Measurements from ENCODE around the gene TMEM212. TPM values are rescaled to one million over a fixed set of nuclear protein-coding genes. Genes with fewer than 3 reads are reported as not detected.

Gene TMEM212
- total and polyA plus RNA-seq, 9 of the 15 experiments (the other 6 are each of a cell fraction or from before 2014, with no cell fraction given), result not detected

DNA sequence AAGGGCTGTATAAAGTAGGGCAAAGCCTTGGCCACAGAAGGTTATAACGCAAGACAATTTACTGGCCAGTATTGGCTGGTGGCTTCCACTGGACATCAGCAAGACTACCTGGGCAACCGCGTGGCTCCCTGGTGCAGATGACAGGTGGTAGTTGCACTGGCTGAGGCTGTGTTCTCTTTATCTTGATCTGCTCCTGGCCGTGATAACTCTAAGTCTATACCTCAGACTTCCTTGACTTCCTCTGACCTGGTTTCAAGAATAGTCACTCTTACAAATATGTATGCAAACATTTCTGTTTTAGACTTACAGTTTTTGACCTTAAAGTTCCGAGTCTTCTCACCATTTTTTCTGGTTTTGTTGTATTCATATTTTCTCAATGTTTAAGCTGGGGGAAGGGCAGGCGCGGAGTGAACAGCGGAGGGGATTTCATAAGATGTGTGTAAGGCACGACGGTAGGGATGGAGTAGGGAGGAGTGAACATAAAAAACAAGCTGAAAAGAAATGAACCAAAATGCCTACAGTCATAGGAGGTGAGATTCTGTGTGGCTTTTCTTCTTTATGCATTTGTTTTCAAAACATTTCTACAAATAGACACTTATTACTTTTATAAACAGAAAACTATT lies 15.2 kb upstream of the TMEM212 start:
- 37% methylated on average over 10 of the region's 10 CpGs for WGBS (ENCODE audit: insufficient coverage, low coverage, missing lambda C conversion rate)
- BruUV-seq (replicated peaks), result no TSS peak
- no peak for FAIRE-seq
- Histone ChIP-seq H3K9ac (ENCODE audit: insufficient read depth in 1 of 2, low read depth in 2 of 2, low read length in 2 of 2) (no peak overlapping the region), H4K20me1 (replicated peaks; ENCODE audit: control insufficient read depth, insufficient read depth, low read length) (no peaks in the 10 kb centered on the region), H3K9me1 (ENCODE audit: control insufficient read depth, insufficient read depth, low read length) (no peaks in the 10 kb centered on the region), H3K36me3 (ENCODE audit: control insufficient read depth, insufficient read depth, low read length) (no peaks in the 10 kb centered on the region), H3K27me3 (ENCODE audit: control insufficient read depth in 2 of 2, insufficient read depth in 2 of 2, low read length in 2 of 2) (no peaks in the 10 kb centered on the region), H3K27ac (ENCODE audit: extremely low read depth, low read depth, low read length) (no peak overlapping the region), H2AFZ (ENCODE audit: low read depth, low read length) (no peak overlapping the region), H3K4me3 (no peak overlapping the region), H3K4me2 (ENCODE audit: insufficient read depth, low read length) (no peak overlapping the region), H3K79me2 (ENCODE audit: control insufficient read depth, insufficient read depth, low read length) (no peaks in the 10 kb centered on the region), H3K4me1 (replicated peaks in 1 of 2; ENCODE audit: control insufficient read depth in 2 of 2, insufficient read depth in 2 of 2, low read length in 2 of 2) (peaks cover 0 to 7% of the 10 kb centered on the region in 2 experiments; a peak in 3 of 5 replicates), H3K9me3 (replicated peaks; ENCODE audit: control insufficient read depth, insufficient read depth, low read depth, low read length) (no peaks in the 10 kb centered on the region)
- intact Hi-C loops (cut with micrococcal nuclease) (no loop called here), in situ Hi-C loops (cut with MboI) (no loop called here)
- ChIA-PET POLR2A (interaction anchor here (1.2 kb wide), 1 partner anchor 56 kb away, joined by 3 read pairs; no protein-coding TSS in a partner anchor), CTCF (ENCODE audit: low intra/inter-chr PET ratio) (no interaction called here)
- no peak for ATAC-seq
- no peak for DNase-seq (ENCODE audit: extremely low read depth in 1 of 4, low spot score in 3 of 4)
- TF ChIP-seq FOXM1 (IDR thresholded peaks at IDR 0.05; ENCODE audit: low read depth), result no peak
- TF ChIP-seq FOXM1 (CRISPR knock-in tag; IDR thresholded peaks at IDR 0.05; ENCODE audit: low read depth), result no peak
- TF ChIP-seq, protein P1, sequence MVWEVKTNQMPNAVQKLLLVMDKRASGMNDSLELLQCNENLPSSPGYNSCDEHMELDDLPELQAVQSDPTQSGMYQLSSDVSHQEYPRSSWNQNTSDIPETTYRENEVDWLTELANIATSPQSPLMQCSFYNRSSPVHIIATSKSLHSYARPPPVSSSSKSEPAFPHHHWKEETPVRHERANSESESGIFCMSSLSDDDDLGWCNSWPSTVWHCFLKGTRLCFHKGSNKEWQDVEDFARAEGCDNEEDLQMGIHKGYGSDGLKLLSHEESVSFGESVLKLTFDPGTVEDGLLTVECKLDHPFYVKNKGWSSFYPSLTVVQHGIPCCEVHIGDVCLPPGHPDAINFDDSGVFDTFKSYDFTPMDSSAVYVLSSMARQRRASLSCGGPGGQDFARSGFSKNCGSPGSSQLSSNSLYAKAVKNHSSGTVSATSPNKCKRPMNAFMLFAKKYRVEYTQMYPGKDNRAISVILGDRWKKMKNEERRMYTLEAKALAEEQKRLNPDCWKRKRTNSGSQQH (CRISPR knock-in tag; IDR thresholded peaks at IDR 0.05), result no peak
- TF ChIP-seq STAT5B (CRISPR knock-in tag; IDR thresholded peaks at IDR 0.05), result no peak
- TF ChIP-seq TGIF2 (CRISPR knock-in tag; IDR thresholded peaks at IDR 0.05), result no peak
- no peak for TF ChIP-seq MTA2 (IDR thresholded peaks at IDR 0.05; ENCODE audit: low read depth)
- TF ChIP-seq TAF9B (IDR thresholded peaks at IDR 0.05; ENCODE audit: partially characterized antibody), result no peak
- TF ChIP-seq, protein P2, sequence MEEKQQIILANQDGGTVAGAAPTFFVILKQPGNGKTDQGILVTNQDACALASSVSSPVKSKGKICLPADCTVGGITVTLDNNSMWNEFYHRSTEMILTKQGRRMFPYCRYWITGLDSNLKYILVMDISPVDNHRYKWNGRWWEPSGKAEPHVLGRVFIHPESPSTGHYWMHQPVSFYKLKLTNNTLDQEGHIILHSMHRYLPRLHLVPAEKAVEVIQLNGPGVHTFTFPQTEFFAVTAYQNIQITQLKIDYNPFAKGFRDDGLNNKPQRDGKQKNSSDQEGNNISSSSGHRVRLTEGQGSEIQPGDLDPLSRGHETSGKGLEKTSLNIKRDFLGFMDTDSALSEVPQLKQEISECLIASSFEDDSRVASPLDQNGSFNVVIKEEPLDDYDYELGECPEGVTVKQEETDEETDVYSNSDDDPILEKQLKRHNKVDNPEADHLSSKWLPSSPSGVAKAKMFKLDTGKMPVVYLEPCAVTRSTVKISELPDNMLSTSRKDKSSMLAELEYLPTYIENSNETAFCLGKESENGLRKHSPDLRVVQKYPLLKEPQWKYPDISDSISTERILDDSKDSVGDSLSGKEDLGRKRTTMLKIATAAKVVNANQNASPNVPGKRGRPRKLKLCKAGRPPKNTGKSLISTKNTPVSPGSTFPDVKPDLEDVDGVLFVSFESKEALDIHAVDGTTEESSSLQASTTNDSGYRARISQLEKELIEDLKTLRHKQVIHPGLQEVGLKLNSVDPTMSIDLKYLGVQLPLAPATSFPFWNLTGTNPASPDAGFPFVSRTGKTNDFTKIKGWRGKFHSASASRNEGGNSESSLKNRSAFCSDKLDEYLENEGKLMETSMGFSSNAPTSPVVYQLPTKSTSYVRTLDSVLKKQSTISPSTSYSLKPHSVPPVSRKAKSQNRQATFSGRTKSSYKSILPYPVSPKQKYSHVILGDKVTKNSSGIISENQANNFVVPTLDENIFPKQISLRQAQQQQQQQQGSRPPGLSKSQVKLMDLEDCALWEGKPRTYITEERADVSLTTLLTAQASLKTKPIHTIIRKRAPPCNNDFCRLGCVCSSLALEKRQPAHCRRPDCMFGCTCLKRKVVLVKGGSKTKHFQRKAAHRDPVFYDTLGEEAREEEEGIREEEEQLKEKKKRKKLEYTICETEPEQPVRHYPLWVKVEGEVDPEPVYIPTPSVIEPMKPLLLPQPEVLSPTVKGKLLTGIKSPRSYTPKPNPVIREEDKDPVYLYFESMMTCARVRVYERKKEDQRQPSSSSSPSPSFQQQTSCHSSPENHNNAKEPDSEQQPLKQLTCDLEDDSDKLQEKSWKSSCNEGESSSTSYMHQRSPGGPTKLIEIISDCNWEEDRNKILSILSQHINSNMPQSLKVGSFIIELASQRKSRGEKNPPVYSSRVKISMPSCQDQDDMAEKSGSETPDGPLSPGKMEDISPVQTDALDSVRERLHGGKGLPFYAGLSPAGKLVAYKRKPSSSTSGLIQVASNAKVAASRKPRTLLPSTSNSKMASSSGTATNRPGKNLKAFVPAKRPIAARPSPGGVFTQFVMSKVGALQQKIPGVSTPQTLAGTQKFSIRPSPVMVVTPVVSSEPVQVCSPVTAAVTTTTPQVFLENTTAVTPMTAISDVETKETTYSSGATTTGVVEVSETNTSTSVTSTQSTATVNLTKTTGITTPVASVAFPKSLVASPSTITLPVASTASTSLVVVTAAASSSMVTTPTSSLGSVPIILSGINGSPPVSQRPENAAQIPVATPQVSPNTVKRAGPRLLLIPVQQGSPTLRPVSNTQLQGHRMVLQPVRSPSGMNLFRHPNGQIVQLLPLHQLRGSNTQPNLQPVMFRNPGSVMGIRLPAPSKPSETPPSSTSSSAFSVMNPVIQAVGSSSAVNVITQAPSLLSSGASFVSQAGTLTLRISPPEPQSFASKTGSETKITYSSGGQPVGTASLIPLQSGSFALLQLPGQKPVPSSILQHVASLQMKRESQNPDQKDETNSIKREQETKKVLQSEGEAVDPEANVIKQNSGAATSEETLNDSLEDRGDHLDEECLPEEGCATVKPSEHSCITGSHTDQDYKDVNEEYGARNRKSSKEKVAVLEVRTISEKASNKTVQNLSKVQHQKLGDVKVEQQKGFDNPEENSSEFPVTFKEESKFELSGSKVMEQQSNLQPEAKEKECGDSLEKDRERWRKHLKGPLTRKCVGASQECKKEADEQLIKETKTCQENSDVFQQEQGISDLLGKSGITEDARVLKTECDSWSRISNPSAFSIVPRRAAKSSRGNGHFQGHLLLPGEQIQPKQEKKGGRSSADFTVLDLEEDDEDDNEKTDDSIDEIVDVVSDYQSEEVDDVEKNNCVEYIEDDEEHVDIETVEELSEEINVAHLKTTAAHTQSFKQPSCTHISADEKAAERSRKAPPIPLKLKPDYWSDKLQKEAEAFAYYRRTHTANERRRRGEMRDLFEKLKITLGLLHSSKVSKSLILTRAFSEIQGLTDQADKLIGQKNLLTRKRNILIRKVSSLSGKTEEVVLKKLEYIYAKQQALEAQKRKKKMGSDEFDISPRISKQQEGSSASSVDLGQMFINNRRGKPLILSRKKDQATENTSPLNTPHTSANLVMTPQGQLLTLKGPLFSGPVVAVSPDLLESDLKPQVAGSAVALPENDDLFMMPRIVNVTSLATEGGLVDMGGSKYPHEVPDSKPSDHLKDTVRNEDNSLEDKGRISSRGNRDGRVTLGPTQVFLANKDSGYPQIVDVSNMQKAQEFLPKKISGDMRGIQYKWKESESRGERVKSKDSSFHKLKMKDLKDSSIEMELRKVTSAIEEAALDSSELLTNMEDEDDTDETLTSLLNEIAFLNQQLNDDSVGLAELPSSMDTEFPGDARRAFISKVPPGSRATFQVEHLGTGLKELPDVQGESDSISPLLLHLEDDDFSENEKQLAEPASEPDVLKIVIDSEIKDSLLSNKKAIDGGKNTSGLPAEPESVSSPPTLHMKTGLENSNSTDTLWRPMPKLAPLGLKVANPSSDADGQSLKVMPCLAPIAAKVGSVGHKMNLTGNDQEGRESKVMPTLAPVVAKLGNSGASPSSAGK (IDR thresholded peaks at IDR 0.05), result no peak
- no peak for TF ChIP-seq BCL6 (CRISPR knock-in tag; IDR thresholded peaks at IDR 0.05)
- no peak for TF ChIP-seq HDAC3 (IDR thresholded peaks at IDR 0.05; ENCODE audit: borderline replicate concordance, partially characterized antibody)
- TF ChIP-seq ZNF41 (CRISPR knock-in tag; conservative IDR thresholded peaks at IDR 0.05), result no peak
